ENCODE measurements around the gene EIF3CL. TPM values are rescaled to one million over a fixed set of nuclear protein-coding genes. Genes with fewer than 3 reads are reported as not detected.
"Not testable (repeated sequence)": the region's sequence is repeated elsewhere in the genome, so short reads cannot be mapped to it uniquely, and the experiment has no call there.

Gene EIF3CL, protein sequence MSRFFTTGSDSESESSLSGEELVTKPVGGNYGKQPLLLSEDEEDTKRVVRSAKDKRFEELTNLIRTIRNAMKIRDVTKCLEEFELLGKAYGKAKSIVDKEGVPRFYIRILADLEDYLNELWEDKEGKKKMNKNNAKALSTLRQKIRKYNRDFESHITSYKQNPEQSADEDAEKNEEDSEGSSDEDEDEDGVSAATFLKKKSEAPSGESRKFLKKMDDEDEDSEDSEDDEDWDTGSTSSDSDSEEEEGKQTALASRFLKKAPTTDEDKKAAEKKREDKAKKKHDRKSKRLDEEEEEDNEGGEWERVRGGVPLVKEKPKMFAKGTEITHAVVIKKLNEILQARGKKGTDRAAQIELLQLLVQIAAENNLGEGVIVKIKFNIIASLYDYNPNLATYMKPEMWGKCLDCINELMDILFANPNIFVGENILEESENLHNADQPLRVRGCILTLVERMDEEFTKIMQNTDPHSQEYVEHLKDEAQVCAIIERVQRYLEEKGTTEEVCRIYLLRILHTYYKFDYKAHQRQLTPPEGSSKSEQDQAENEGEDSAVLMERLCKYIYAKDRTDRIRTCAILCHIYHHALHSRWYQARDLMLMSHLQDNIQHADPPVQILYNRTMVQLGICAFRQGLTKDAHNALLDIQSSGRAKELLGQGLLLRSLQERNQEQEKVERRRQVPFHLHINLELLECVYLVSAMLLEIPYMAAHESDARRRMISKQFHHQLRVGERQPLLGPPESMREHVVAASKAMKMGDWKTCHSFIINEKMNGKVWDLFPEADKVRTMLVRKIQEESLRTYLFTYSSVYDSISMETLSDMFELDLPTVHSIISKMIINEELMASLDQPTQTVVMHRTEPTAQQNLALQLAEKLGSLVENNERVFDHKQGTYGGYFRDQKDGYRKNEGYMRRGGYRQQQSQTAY
- polyA plus RNA-seq (2011; rRNA removed) = 33.1 and 77.6 TPM in 2 replicates
- 180 and 191 TPM in 2 replicates for polyA plus RNA-seq (2012; cell fraction: cytosol; rRNA removed)
- polyA plus RNA-seq (2012; cell fraction: nucleus; rRNA removed) = 196 and 231 TPM in 2 replicates
- polyA plus RNA-seq (2017; fragmentation: RNase III; extraction: RNeasy Plus Mini Kit Qiagen cat#74134 plus additional on column Dnase treatment) = 131 to 146 TPM (median 138 TPM) in 3 replicates
- 178 and 194 TPM in 2 replicates for polyA minus RNA-seq (2011; rRNA and poly(A)+ RNA removed)

DNA sequence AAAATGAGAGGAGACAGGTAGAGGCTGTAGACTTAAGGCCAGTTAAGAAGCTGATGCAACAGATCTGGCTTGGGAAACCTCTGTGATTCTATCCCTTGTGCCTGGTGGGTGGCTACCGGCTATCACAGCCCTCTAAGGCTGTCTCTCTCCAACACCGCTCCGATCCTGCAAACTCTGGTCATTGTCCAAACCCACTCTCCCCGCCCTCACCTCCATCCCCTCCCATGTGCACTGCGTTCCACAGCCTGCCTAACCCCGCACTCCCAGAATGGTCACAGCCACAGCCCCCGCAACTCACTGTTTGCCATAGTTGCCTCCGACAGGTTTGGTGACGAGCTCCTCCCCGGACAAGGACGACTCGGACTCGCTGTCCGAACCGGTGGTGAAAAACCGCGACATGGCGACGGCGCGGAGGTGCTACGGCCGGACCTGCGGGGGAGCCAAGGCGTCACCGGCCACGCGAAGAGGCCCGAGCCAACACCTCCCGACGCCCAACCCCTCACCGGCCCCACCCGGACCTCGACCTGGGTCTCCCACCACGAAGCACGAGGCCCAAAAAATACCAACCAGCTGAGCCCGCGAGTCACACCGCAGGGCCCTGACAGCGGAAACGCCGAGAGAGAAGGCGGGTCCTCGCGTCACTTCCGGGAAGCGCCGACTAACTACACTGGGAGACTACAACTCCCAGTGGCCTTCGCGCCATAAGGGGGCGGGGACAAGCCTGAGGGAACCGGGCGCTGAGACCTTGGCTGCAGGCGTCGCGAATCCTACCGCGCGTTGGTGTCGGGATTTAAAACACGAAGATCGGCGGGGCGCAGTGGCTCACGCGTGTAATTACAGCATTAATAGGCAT lies at the start of gene EIF3CL:
TSS of gene EIF3CL (minus strand) at position 622 of the 853 bp plus-strand sequence. CDS start at position 399, 223 bp downstream.
- Histone ChIP-seq H3K4me2 (peak within 1 kb of the TSS; percentile 70), H3K27ac (peak within 1 kb of the TSS; percentile 64 to 70; a peak in 2 of 6 replicates), H3K4me3 (peak within 1 kb of the TSS; percentile 54)
- POLR2A ChIA-PET; DNase-seq (ENCODE audit: low read depth in 1 of 2, low spot score in 1 of 2); CTCF ChIA-PET; H3K9me3 ChIP-seq; H3K4me1 ChIP-seq: not testable (repeated sequence)
- no CpG with 5 or more reads among the region's 66 CpGs for WGBS (ENCODE audit: missing lambda C conversion rate)
- ATAC-seq (peak; percentile 99 to 100), FAIRE-seq (peak; percentile 46)

GRCh38 chr16:28447081-28447480 lies 43.4 kb upstream of the EIF3CL start:
- H3K4me1 ChIP-seq; H3K9me3 ChIP-seq; H3K27ac ChIP-seq; FAIRE-seq; CTCF ChIA-PET; H3K4me3 ChIP-seq; DNase-seq (ENCODE audit: low read depth in 1 of 2, low spot score in 1 of 2); H3K4me2 ChIP-seq; POLR2A ChIA-PET: not testable (repeated sequence)
- peak; percentile 26 to 62; a peak in 5 of 6 replicates for ATAC-seq
- no CpG with 5 or more reads among the region's 6 CpGs for WGBS (ENCODE audit: missing lambda C conversion rate)

DNA sequence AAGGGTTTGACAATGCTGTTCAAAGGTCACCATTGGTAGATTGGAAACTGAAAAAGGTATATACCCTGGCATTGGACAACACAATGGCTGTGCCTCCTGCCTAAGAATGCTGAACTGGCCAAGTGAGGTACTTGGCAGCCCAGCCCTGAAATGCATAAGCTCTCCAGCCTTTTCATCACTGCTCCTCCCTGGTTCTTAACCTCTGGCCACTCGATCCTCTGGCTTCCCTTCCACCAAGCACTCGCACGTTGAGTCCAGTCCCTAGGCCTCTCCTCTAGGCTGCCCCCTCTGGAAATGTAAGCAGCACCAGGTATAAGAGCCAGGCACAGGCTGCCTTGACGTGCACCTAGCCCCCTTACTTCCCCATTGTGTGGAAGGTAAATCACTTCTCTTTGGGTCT lies 42.7 kb upstream of the EIF3CL start:
- H3K4me3 ChIP-seq; H3K9me3 ChIP-seq; CTCF ChIA-PET; H3K4me2 ChIP-seq; POLR2A ChIA-PET; H3K4me1 ChIP-seq; H3K27ac ChIP-seq; FAIRE-seq; DNase-seq (ENCODE audit: low read depth in 1 of 2, low spot score in 1 of 2): not testable (repeated sequence)
- ATAC-seq = peak; percentile 54 to 60; a peak in 4 of 6 replicates
- no CpG with 5 or more reads among the region's 4 CpGs for WGBS (ENCODE audit: missing lambda C conversion rate)

DNA sequence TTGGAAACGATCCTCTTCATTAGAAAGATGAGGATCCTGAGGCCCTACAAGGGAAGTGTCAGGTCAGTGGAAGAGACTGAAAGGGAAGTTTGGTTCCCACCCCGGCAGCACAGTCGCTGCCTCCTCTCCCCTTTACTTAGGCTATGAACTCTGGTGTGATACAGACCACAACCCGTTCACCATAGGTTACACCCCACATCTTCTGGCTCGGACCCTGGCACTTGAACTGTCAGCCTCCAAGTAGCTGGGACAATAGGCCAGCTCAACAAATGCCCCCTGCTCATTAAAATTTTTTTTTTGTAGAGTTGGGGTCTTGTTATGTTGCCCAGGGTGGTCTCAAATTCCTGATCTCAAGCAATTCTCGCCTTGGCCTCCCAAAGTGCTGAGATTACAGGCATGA lies 40.3 kb upstream of the EIF3CL start:
- WGBS (ENCODE audit: missing lambda C conversion rate) = 73% methylated on average over 3 of the region's 6 CpGs
- DNase-seq (ENCODE audit: low read depth in 1 of 2, low spot score in 1 of 2); H3K9me3 ChIP-seq; CTCF ChIA-PET; ATAC-seq; H3K27ac ChIP-seq; FAIRE-seq; H3K4me1 ChIP-seq; H3K4me2 ChIP-seq; H3K4me3 ChIP-seq; POLR2A ChIA-PET: not testable (repeated sequence)

DNA sequence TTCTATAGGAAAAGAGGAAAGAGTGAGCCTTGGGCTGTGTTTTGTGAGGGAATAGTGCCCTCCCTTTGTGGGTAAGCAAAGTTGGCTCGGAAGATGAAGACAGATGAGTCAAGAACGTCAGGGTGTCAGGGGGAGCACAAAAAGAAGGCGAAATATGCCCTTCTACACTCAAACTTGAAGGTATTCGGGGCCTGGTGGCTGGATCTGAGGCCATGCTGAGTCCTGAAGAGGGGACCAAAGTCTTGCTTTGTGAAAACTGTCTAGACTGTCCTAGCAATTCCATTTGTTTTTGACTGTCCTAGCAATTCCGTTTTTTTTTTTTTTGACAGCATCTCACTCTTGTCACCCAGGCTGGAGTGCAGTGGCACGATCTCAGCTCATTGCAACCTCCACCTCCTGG lies 35.3 kb upstream of the EIF3CL start:
- H3K4me1 ChIP-seq; H3K4me2 ChIP-seq; DNase-seq (ENCODE audit: low read depth in 1 of 2, low spot score in 1 of 2); H3K27ac ChIP-seq; CTCF ChIA-PET; POLR2A ChIA-PET; FAIRE-seq; H3K9me3 ChIP-seq; H3K4me3 ChIP-seq: not testable (repeated sequence)
- peak; percentile 39 to 43; a peak in 4 of 6 replicates for ATAC-seq
- WGBS (ENCODE audit: missing lambda C conversion rate) = 69% methylated on average over 4 of the region's 6 CpGs

GRCh38 chr16:28435340-28435739 lies 31.7 kb upstream of the EIF3CL start:
- H3K4me3 ChIP-seq; H3K4me1 ChIP-seq; FAIRE-seq; H3K4me2 ChIP-seq; ATAC-seq; H3K27ac ChIP-seq; CTCF ChIA-PET; POLR2A ChIA-PET; DNase-seq (ENCODE audit: low read depth in 1 of 2, low spot score in 1 of 2); H3K9me3 ChIP-seq: not testable (repeated sequence)
- 92% methylated on average over 15 of the region's 29 CpGs for WGBS (ENCODE audit: missing lambda C conversion rate)

GRCh38 chr16:28426060-28426680 lies 22.5 kb upstream of the EIF3CL start:
- H3K27ac ChIP-seq; POLR2A ChIA-PET; DNase-seq (ENCODE audit: low read depth in 1 of 2, low spot score in 1 of 2); H3K4me3 ChIP-seq; FAIRE-seq; CTCF ChIA-PET; H3K9me3 ChIP-seq; H3K4me1 ChIP-seq: not testable (repeated sequence)
- ATAC-seq = peak; percentile 94 to 95
- H3K4me2 ChIP-seq = peak overlapping the region; percentile 37; the same call in 1 of the 3 replicates
- no CpG with 5 or more reads among the region's 10 CpGs for WGBS (ENCODE audit: missing lambda C conversion rate)

- H3K4me1 ChIP-seq; CTCF ChIA-PET; H3K4me3 ChIP-seq; H3K4me2 ChIP-seq; H3K27ac ChIP-seq; FAIRE-seq; DNase-seq (ENCODE audit: low read depth in 1 of 2, low spot score in 1 of 2); H3K9me3 ChIP-seq; POLR2A ChIA-PET: not testable (repeated sequence)
- no CpG with 5 or more reads among the region's 11 CpGs for WGBS (ENCODE audit: missing lambda C conversion rate)
- ATAC-seq = peak; percentile 78 to 85
Measured at GRCh38 chr16:28421071-28421750, 17.6 kb upstream of the EIF3CL start.

DNA sequence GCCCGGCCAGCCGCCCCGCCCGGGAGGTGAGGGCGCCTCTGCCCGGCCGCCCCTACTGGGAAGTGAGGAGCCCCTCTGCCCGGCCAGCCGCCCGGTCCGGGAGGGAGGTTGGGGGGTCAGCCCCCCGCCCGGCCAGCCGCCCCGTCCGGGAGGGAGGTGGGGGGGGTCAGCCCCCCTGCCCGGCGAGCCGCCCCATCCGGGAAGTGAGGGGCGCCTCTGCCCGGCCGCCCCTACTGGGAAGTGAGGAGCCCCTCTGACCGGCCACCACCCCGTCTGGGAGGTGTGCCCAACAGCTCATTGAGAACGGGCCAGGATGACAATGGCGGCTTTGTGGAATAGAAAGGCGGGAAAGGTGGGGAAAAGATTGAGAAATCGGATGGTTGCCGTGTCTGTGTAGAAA lies 13.4 kb upstream of the EIF3CL start:
- H3K4me2 ChIP-seq; POLR2A ChIA-PET; H3K9me3 ChIP-seq; H3K27ac ChIP-seq; DNase-seq (ENCODE audit: low read depth in 1 of 2, low spot score in 1 of 2); CTCF ChIA-PET; ATAC-seq; FAIRE-seq; H3K4me3 ChIP-seq; H3K4me1 ChIP-seq: not testable (repeated sequence)
- no CpG with 5 or more reads among the region's 30 CpGs for WGBS (ENCODE audit: missing lambda C conversion rate)

- 89% methylated on average over 16 of the region's 18 CpGs for WGBS (ENCODE audit: missing lambda C conversion rate)
- CTCF ChIA-PET, FAIRE-seq, H3K27ac ChIP-seq, H3K4me3 ChIP-seq, POLR2A ChIA-PET, H3K4me1 ChIP-seq, H3K4me2 ChIP-seq, H3K9me3 ChIP-seq: not testable (repeated sequence)
- ATAC-seq (peak; percentile 37 to 65; a peak in 4 of 6 replicates), DNase-seq (ENCODE audit: low read depth in 1 of 2, low spot score in 1 of 2) (peak in 1 of 2 experiments; percentile 6)
Measured at GRCh38 chr16:28414530-28414929, 10.9 kb upstream of the EIF3CL start.
